Measurements from ENCODE around the gene GPD2.

DNA sequence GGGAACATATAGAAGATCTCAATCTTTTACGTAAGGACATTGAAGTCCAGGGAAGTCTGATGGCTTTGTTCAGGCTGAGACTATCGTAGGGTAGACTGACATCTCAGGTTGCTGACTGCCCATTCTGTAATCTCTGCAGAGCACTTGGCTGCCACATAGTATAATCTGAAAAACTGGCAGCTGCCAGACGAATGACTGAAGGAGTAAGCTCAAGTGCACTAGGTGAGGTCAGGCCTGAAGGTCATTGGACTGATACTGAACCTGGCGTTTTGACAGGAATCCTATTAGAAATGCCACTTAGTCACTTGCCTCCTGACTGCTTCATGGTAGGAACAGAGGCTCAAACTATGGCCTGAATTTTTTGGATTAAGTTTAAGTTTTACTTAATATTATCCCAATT, 23.5 kb downstream of the GPD2 start:
- TF ChIP-seq, protein P1, sequence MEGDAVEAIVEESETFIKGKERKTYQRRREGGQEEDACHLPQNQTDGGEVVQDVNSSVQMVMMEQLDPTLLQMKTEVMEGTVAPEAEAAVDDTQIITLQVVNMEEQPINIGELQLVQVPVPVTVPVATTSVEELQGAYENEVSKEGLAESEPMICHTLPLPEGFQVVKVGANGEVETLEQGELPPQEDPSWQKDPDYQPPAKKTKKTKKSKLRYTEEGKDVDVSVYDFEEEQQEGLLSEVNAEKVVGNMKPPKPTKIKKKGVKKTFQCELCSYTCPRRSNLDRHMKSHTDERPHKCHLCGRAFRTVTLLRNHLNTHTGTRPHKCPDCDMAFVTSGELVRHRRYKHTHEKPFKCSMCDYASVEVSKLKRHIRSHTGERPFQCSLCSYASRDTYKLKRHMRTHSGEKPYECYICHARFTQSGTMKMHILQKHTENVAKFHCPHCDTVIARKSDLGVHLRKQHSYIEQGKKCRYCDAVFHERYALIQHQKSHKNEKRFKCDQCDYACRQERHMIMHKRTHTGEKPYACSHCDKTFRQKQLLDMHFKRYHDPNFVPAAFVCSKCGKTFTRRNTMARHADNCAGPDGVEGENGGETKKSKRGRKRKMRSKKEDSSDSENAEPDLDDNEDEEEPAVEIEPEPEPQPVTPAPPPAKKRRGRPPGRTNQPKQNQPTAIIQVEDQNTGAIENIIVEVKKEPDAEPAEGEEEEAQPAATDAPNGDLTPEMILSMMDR (IDR thresholded peaks at IDR 0.05) = no peak
- no peak for TF ChIP-seq POLR2AphosphoS5 (IDR thresholded peaks at IDR 0.05)
- no peak for TF ChIP-seq POLR2A (IDR thresholded peaks at IDR 0.05)
- TF ChIP-seq EP300 (IDR thresholded peaks at IDR 0.05) = no peak
